Hepatic stellate cell (primary cell): ENCODE data around the gene SLC16A14.
A peak's percentile ranks its signal among the peaks of the same experiment; 100 is the strongest.
"Not testable (repeated sequence)": the region's sequence is repeated elsewhere in the genome, so short reads cannot be mapped to it uniquely, and the experiment has no call there.

Source experiments
- DNase-seq: peaks from one replicate; pipeline ENCODE4 v3.0.0; 2011; ENCODE audit warnings: low spot score

Gene SLC16A14

DNA sequence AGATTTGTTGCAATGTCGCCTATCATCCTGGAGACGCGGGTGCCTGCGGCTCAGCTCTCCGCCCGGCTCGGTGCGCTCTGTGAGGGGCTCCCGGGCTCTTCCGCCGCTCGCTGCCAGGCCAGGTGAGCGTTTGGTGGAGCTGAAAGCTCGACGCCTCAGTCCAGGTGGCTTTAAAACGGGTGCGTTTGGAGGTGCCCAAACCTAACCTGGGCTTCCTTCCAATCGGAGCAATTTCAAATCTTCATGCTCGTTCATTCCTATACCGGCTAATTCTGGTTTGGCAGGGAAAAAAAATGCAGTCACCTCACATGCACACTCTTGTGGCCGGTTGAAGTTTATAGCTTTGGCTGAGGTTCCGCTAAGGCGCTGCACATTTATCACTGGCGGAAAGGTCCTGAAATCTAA is at the start of gene SLC16A14:
TSS of gene SLC16A14 (minus strand) at position 274 of the 405 bp plus-strand sequence. CDS start 9,572 bp downstream, outside the sequence.
- peak; percentile 41 for DNase-seq

- DNase-seq, result no peak
Measured at GRCh38 chr2:230106771-230107170, 38.0 kb upstream of the SLC16A14 start.

- DNase-seq, result not testable (repeated sequence)
Measured at GRCh38 chr2:230101967-230102366, 33.2 kb upstream of the SLC16A14 start.

DNA sequence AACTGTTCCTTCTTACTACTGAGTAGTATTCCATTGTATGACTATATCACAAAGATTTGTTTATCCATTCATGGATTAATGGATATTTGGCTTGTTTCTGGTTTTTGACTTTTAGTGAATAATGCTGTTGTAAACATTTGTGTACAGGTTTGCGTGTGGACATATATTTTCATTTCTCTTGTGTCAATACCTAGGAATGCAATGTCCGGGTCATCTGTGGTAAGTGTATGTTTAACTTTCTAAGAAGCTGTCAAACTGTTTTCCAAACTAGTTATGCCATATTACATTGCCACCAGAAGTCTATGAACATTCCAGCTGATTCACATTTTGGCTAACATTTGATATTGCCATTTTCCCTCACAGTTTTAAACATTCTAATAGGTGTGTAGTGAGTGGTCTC is 29.1 kb upstream of the SLC16A14 start:
- no peak for DNase-seq

DNA sequence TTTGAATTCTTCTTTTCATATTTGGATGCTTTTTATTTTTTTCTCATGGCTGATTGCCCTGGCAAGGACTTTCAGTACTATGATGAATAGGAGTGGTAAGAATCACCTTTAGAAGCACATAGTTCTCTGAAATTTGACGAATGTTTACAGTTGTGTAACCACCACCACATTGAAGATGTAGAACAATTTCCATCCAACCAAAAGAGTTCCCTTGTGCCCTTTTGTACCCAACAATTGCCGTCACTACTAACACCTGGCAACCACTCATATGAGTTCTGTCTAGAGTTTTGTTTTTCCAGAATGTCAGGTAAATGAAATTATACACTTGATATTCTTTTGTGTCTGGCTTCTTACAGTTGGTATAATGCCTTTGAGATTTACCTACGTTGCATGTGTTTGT is 28.7 kb upstream of the SLC16A14 start:
- DNase-seq, result no peak

GRCh38 chr2:230090967-230091366 is 22.2 kb upstream of the SLC16A14 start:
- DNase-seq, result no peak

GRCh38 chr2:230085201-230085600 is 16.5 kb upstream of the SLC16A14 start:
- no peak for DNase-seq

DNA sequence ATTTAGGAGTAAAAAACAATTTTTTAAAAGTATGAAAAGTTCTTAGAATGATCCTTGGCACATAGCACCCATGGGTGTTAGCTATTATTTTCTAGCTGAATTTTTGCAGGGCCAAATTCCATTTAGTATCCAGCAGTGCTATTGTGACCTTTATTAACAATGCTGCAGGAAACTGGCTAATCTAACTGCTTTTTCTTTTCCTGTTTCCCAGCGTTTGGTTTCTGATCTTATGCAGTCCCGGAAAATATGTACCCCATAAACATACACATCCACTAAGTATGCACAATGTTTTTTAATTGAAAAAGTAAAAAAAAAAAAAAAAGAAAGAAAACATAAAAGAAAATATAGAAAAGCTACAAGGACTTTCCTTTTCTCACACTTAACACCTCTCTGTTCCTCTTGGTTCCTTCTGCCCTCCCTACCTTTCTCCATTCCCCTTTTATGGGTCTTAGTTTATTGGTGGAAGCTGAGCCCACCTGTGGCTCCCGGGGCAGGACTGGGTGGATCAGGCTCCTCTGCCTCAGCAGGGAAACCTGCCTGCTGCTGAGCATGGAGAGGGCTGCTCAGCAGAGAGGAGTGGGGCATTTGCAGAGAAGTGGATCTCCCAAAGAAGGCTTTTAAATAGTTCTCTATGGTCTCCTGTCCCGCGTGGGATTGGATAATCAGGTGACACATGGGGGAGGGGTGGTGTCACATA is 9.3 kb upstream of the SLC16A14 start:
- DNase-seq, result no peak

- no peak for DNase-seq
Measured at GRCh38 chr2:230076819-230077218, 8.1 kb upstream of the SLC16A14 start.

- no peak for DNase-seq
Measured at GRCh38 chr2:230075988-230076631, 7.4 kb upstream of the SLC16A14 start.

DNA sequence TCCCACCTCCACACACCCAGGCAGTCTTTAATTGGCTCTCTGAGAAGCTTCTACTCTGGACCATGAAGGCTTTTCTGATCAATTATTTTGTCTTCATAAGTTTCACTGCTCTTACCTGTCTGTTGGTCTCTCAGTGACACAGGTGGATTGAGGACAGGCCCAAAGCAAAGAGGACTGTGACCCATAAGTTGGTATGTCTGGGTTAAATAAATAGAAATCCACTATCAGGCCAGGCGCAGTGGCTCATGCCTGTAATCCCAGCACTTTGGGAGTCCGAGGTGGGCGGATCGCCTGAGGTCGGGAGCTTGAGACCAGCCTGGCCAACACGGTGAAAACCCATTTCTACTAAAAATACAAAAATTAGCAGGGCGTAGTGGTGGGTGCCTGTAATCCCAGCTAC is 2.7 kb upstream of the SLC16A14 start:
- DNase-seq, result no peak

DNA sequence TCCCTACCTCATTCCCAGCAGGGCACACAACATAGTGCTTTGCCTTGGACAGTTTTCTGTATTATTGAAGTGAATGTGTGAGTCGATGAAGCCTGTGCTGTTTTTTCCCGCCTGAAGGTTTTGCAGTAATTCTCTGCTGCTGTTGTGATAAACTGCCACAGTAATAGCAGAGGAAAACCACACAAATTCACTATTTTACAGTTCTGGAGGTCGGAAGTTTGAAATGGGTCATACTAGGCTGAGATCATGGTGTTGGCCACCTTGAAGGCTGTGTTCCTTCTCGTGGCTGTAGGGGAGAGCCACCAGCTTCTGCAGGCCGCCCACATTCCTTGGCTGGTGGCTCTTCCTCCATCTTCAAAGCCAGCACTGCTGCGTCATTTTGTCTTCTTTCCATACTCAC is 678 bp upstream of the SLC16A14 start:
- no peak for DNase-seq

DNA sequence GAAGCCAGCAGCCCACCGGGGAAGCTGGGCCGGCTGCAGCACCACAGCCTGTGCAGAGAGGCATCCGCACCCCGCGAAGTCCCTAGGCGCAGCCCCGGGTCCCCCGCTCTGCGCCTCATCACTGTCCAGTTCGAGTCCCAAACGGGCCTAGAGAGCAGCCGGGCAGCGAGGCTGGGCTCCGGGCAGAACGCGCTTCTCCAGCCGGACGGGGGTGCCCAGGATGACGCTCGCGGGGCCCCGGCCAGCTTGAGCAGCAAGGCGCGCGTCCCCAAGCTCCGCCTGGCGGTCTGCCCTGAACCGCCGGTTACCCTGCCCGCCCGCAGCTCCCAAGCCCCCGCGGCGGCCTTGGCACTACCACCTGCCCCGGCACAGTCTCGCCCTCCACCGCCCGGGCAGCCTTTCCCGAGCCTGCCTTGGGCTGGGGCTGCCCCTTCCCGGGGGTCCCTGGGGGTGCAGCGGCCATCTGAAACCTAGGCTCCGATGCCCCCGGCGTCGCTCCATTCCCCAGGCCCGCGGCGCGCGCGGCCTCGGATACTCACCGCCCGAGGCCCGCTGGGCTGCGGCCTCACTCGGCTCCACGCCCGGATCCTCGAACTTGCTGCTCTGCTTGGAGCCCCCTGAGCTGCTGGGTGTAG is 591 bp downstream of the SLC16A14 start:
- peak; percentile 35 for DNase-seq

DNA sequence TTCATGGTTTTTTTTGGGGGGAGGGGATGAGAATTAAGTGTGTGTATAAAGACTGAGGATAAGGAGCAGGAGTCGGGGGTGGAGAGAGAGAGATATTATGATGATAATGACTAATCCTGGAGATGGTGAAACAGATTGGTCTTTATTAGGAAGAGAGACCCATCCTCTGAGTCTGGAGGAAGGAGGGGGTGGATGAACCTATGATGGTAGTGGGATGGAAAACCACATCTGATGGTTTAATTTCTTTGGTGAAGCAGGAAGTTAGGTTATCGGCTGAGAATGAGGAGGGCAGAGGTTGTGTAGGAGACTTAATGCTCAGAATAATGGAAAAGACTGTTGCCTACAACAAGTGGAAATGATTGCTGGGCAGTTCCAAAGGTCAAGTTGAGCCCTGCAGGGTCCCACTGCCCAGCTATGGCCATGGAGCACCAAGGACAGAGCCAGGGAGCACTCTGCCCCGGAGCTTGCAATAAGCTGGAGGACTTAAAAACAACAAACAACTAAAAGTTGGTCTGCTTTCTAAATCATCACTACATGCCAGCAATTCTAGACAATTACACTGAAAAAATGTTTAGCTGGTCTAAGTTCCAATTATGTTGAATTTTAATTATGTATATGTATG is 7.9 kb downstream of the SLC16A14 start:
- DNase-seq, result no peak

- peak; percentile 18 for DNase-seq
Measured at GRCh38 chr2:230053753-230054478, 14.8 kb downstream of the SLC16A14 start.

DNA sequence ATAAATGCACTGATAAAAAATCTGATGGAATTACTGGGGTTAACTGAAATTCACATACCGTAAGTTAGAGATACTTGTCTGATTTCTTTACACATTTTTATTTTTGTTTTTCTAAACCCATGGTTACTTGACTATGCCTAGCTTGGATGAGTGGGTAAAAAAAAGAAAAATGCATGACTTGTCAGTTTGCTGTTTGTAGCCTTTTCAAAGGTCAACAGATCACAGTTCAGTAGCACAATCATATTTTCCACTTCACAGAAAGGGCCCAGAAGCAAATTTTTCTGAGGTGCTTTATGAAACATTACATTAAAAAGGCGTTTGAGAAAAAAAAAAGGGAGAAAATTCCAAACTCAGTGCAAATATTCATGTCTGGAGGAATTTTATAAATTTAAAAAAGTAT is 16.4 kb downstream of the SLC16A14 start:
- DNase-seq, result no peak

DNA sequence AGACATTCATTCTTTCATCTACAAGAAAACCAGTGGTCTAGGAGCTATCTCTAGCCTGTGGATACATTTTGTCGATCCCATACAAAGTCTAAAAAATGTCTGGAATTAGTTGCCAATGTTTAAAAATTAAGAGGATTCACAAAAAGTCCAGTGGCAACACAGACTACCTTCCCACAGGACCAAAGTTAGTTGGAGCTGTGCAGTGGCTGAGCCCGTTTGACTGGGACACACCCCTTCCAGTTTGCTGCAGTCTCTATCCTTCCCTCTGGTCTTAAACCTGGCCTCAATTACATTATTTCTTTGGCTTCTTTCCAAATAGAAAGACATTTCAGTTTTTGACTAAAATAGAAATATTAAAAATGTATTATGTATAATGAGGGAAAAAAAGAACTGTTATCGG is 18.6 kb downstream of the SLC16A14 start:
- DNase-seq, result no peak

DNA sequence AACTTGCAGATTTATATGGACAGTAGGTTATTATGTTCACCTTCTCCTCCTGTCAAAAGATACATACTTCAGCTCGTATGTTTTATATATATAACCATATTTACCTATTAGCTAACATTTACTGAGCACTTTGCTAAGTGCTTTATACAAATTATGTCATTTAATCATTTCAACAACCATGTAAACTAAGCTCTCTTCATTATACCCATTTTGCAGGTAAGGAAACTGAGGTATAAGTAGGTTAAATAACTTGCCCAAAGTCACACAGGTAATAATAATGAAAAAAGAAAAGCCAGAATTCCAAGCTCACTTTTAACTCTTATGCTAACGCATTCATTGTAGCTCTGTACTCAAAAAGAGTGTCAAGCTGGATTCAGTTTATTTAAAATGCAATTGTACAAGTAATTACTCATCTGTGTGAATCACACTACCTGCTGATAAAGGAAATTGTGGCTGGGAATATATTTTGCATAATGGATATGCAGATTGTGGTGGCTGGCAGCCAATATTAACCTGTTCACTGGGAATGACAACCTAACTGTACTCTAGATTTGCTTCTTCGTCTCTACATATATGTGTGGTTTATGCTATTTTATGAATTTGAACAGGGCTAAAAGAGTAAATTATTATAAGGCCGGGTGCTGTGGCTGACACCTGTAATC is 20.6 kb downstream of the SLC16A14 start:
- no peak for DNase-seq

DNA sequence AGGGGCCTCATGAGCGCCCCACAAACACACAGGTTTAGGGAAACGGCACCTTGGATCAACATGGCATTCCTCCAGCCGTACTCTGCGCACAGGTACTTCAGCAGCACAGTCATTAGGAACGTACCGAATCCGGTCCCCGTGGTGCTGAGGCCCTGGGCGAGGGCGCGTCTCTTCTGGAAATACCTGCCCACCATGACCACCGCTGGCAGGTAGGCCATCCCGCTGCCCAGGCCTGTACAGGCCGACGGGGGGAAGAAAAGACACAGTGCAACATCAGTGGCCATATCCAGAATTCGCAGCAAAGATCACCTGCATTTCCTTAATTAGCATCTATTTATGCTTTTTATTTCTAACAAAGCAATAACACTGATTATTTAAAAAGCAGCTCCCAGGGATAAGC is 22.2 kb downstream of the SLC16A14 start:
- DNase-seq, result no peak

DNA sequence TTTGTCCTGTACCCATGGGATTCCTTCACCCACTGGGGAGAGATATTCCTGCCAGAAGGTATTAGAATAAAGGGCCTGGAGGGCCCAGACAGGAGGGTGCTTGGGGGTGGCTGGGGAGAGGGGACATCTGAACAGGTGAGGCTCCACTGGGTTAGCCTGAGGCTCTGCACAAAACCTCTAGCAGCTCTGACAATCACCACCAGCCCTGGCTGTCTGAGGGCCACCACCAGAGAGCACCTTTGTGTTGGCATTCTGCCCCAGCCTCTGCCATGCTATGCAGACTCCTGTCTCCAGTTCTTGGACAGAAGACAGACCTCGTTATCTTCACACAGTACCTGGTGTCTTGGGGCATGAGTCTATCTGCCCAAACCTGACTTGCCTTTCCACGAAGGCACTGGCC is 25.3 kb downstream of the SLC16A14 start:
- no peak for DNase-seq

DNA sequence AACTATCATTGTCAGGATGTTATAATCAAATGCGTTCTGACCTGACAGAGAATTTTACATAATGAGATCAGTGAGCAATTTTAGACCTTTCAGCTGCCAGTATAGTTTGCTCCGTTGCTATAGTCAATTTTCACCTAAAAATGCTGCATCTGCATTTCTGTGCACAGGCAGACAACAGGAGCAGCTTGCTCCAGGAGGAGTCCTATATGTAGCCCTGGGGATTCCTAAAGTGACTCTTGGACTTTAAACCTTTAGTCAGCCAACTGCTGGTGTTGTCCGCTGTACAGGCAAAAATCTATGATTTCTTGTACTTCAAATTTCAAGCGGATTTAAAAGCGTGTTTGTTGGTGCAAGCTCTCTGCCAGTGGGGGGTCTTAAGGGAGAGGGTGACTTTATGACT is 25.7 kb downstream of the SLC16A14 start:
- DNase-seq, result no peak

DNA sequence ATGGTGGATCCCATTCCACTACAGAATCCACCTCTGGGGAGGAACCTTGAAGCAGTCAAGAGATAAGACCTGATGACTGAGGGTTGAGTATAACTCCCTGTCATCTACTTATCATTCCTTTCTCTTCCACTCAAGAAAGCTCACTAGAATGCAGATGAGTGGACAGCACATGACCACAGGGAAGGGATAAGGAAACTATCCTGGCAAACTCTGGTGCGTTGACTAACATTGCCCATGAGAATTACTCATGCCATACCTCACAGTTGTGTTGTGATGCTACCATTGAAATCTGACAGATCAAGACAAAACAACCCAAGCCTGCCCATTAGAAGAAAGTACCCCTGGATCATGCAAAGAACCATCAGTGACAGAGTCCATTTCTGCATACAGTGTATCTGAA is 26.5 kb downstream of the SLC16A14 start:
- no peak for DNase-seq
